ES-I3 (cell line): ENCODE results near the gene SENP5.
"Not testable (repeated sequence)": the region's sequence is repeated elsewhere in the genome, so short reads cannot be mapped to it uniquely, and the experiment has no call there.

Experiments
- H3K36me3 ChIP-seq: 2 replicates; pipeline ENCODE4 v1.6.1; 2013; ENCODE audit warnings: mild to moderate bottlenecking, low read length, control low read depth, moderate library complexity; ENCODE audit not compliant: insufficient read depth
- H3K4me1 ChIP-seq: 2 replicates; pipeline ENCODE4 v1.6.1; 2013; ENCODE audit warnings: mild to moderate bottlenecking, control low read depth, low read length; ENCODE audit not compliant: insufficient read depth
- H3K9ac ChIP-seq: 2 replicates; pipeline ENCODE4 v1.6.1; 2013; ENCODE audit warnings: low read depth, mild to moderate bottlenecking, low read length, moderate library complexity
- H3K9me3 ChIP-seq: 2 replicates; pipeline ENCODE4 v1.6.1; 2013; ENCODE audit warnings: mild to moderate bottlenecking, low read length, moderate library complexity; ENCODE audit not compliant: control insufficient read depth, insufficient read depth

The SENP5 gene

DNA sequence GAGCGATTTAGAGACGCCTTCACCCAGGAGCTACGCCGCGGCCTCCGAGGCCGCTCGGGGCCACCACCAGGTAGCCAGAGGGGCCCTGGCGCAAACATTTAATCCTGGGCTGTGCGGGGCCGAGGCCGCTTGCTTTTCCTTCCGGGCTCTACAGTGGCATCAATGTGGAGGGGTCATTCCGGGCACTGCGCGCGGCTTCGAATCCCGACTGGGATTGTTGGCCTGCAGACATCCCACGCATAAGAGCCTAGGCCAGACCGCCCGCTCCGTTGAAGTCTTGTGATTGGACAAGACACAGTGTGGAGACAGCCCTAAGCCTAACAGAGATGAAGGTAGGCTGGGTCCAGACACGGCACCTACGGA lies 75.2 kb downstream of the SENP5 start:
- Histone ChIP-seq H3K9me3 (no peaks in the 10 kb centered on the region), H3K9ac (peak overlapping the region; percentile 51), H3K36me3 (peaks cover 9% of the 10 kb centered on the region), H3K4me1 (peaks cover 7% of the 10 kb centered on the region; the same call in 1 of the 2 replicates)

DNA sequence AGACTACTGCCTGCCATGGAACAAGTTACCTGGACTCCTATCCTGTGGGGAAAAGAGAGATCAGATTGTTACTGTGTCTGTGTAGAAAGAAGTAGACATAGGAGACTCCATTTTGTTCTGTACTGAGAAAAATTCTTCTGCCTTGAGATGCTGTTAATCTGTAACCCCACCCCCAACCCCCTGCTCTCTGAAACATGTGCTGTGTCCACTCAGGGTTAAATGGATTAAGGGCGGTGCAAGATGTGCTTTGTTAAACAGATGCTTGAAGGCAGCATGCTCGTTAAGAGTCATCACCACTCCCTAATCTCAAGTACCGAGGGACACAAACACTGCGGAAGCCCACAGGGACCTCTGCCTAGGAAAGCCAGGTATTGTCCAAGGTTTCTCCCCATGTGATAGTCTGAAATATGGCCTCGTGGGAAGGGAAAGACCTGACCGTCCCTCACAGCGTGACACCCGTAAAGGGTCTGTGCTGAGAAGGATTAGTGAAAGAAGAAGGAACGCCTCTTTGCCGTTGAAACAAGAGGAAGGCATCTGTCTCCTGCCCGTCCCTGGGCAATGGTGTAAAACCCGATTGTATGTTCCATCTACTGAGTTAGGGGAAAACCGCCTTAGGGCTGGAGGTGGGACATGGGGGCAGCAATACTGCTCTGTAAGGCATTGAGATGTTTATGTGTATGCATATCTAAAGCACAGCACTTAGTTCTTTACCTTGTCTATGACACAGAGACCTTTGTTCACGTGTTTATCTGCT lies 76.5 kb downstream of the SENP5 start:
- H3K4me1 ChIP-seq, H3K36me3 ChIP-seq, H3K9me3 ChIP-seq: not testable (repeated sequence)
- H3K9ac ChIP-seq: peak overlapping the region; percentile 51; the same call in 1 of the 2 replicates

DNA sequence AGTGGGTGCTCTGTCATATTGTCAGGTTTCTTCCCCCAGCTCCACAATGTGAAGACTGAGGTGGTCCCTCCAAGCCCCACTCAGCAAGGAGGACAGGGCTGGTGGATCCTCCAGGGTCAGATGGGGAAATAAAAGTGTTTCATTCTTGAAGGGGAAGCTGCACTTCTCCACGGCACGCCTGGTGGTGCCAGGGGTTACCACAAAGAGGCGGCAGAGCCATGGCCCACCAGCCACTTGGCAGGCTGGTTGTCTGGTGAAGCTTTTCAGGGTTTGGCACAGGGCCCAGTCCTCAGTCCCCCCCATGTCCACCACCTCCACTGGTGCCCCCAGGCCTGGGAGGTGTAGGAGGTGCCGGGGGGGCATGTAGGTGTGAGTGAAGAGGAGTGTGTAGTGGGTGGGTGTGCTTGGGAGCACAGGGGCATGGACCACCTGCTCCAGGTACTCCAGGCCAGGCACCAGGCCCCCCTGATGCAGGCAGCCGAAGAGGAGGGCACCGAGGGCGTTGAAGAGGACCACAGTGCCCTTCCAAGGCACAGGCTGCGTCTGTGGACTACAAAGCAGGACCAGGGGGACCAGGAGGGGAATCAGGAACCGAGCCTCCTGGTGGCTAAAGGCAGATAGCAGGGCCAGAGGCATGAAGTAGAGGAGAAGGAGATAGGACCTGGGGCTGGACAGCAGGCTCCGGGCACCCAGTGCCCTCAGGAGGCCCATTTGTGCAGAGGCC lies 79.6 kb downstream of the SENP5 start:
- H3K9ac ChIP-seq: no peak overlapping the region

DNA sequence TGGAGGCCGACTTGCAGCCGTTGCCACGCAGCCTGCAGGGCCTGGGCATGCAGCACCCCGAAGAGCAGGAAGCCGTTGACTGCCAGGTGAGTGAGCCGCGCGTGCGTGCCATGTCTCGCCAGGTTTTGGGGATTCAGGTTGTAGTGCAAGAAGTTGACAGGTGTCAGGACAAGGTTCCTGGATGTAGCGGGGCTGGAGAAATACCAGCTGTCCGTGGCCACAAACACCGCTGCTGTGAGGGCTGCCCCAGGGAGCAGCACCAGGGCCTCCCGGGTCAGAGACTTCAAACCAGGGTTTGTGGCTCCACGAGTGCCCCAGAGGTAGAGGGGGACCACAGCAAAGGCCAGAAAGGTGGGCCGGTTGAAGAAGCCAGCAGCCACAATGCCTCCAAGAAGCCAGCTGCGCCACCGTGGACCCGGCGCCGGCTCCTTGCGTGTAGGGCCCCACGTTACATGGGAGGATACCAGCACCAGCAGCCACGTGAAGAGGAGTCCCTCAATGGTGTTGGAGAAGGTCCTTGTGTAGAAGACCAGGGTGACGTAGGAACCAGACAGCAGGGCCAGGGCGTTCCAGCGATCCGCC lies 80.2 kb downstream of the SENP5 start:
- H3K9me3 ChIP-seq: no peaks in the 10 kb centered on the region
- no peaks in the 10 kb centered on the region for H3K36me3 ChIP-seq
- H3K4me1 ChIP-seq: no peaks in the 10 kb centered on the region
- H3K9ac ChIP-seq: no peak overlapping the region

More for the DNA sequence above, 79.6 kb downstream of the SENP5 start:
- Histone ChIP-seq H3K9me3 (no peaks in the 10 kb centered on the region), H3K4me1 (no peaks in the 10 kb centered on the region), H3K36me3 (no peaks in the 10 kb centered on the region)

DNA sequence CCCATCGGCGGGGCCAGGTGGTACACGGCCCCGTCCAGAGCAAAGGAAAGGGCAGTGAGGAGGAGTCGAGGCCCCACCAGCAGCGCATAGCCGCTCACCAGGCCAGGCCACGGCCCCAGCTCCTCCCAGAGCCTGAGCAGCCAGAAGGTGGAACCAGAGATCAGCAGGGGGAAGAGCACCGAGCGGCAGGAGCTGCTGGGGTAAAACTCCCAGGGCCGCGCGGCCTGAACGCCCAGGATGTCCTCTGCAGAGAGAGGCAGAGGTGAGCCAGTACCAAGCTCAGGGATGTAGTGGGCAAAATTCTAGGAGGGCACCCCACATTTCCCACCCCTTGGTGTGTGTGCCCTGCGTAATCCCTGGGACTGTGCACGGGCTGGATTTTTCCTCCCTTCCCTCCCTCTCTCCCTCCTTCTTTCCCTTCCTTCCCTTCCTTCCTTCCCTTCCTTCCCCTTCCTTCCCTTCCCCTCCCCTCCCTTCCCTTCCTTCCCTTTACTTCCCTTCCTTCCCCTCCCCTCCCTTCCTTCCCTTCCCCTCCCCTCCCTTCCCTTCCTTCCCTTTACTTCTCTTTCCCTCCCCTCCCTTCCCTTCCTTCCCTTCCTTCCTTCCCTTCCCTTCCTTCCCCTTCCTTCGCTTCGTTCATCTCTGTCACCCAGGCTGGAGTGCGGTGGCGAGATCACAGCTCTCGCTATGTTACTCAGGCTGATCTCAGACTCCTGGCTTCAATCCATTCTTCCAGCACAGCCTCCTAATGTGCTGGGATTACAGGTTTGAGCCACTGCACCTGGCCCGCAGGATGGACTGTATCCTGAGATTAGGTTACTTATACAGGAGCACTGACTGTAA lies 80.9 kb downstream of the SENP5 start:
- H3K36me3 ChIP-seq: no peaks in the 10 kb centered on the region
- no peak overlapping the region for H3K9ac ChIP-seq
- no peaks in the 10 kb centered on the region for H3K4me1 ChIP-seq
- no peaks in the 10 kb centered on the region for H3K9me3 ChIP-seq

DNA sequence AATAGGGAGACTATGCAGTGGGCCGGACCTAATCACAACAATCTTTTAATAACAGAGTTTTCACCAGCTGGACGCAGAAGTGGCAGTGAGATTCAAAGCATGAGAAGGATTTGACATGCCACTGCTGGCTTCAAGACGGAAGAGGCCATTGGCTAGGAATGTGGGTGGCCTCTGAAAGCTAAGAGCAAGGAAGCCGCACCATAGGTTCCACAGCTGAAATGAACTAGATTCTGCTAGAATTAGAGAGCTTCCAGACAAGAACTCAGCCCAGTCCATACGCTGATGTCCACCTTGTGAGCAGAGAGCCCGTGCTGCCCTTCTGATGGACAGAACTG lies 81.5 kb downstream of the SENP5 start:
- H3K9ac ChIP-seq: no peak overlapping the region
- no peaks in the 10 kb centered on the region for H3K4me1 ChIP-seq
- H3K36me3 ChIP-seq: no peaks in the 10 kb centered on the region
- no peaks in the 10 kb centered on the region for H3K9me3 ChIP-seq

DNA sequence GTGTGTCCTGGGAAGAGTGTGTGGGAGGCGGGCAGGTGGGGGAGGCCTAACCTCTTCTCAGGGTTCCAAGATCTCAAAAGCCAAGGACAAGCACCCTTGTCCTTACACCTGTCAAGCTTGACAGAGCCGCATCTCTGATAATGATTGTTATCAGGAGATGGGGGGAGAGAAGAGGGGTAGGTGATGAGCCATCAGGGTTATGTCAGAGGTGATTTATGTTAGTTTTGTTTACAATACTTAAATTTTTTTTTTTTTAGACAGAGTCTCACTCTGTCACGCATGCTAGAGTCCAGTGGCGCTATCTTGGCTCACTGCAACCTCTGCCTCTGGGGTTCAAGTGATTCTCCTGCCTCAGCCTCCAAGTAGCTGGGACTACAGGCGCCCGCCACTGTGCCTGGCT lies 82.0 kb downstream of the SENP5 start:
- H3K9me3 ChIP-seq: no peaks in the 10 kb centered on the region
- no peaks in the 10 kb centered on the region for H3K4me1 ChIP-seq
- no peaks in the 10 kb centered on the region for H3K36me3 ChIP-seq
- no peak overlapping the region for H3K9ac ChIP-seq

DNA sequence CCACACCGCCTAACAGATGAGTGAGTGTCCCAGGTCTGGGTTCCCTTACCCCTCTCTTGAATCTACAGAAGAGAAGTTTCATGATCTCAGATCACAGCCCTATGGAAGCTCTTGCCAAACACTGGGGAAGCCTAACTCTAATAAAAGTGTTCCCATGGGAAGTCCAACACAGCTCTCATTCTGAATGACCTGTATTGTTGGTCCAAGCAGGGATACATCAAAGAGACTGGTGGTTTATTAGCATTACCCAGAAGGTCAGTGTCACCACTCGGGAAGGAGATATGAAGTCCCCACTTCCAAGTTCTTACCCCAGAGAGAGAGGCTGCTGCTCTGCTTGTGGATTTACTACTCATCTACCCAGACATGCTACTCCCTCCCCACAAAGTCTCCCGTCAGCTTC lies 83.7 kb downstream of the SENP5 start:
- Histone ChIP-seq H3K9ac (no peak overlapping the region), H3K9me3 (no peaks in the 10 kb centered on the region), H3K36me3 (no peaks in the 10 kb centered on the region), H3K4me1 (no peaks in the 10 kb centered on the region)

DNA sequence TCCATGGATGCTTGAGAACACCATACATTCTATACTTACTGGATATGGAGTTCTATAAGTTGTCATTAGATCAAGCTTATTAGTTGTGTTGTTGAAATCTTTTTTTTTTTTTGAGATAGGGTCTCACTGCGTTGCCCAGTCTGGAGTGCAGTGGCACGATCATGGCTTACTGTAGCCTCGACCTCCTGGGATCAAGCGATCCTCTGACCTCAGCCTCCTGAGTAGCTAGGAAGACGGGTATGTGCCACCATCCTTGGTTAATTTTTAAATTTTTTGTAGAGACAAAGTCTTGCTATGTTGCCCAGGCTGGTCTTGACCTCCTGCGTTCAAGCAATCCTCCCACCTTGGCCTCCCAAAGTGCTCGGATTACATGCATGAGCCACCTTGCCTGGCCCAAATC lies 87.1 kb downstream of the SENP5 start:
- H3K9me3 ChIP-seq: no peaks in the 10 kb centered on the region
- no peaks in the 10 kb centered on the region for H3K4me1 ChIP-seq
- H3K36me3 ChIP-seq: no peaks in the 10 kb centered on the region
- no peak overlapping the region for H3K9ac ChIP-seq

DNA sequence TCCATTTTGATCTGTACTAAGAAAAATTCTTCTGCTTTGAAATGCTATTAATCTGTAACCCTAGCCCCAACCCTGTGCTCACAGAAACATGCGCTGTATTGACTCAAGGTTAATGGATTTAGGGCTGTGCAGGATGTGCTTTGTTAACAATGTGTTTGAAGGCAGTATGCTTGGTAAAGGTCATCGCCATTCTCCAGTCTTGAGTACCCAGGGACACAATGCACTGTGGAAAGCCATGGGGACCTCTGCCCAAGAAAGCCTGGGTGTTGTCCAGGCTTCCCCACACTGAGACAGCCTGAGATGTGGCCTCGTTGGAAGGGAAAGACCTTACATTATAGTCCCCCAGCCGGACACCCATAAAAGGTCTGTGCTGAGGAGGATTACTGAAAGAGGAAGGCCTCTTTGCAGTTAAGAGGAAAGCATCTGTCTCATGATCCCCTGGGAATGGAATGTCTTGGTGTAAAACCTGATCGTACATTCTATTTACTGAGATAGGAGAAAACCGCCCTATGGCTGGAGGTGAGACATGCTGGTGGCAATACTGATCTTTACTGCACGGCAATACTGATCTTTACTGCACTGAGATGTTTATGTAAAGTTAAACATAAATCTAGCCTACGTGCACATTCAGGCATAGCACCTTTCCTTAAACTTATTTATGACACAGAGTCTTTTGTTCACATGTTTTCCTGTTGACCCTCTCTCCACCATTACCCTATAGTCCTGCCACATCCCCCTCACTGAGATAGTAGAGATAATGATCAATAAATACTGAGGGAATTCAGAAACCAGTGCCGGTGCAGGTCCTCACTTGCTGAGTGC lies 94.6 kb downstream of the SENP5 start:
- Histone ChIP-seq H3K36me3 (no peaks in the 10 kb centered on the region), H3K9ac (no peak overlapping the region), H3K4me1 (no peaks in the 10 kb centered on the region)

DNA sequence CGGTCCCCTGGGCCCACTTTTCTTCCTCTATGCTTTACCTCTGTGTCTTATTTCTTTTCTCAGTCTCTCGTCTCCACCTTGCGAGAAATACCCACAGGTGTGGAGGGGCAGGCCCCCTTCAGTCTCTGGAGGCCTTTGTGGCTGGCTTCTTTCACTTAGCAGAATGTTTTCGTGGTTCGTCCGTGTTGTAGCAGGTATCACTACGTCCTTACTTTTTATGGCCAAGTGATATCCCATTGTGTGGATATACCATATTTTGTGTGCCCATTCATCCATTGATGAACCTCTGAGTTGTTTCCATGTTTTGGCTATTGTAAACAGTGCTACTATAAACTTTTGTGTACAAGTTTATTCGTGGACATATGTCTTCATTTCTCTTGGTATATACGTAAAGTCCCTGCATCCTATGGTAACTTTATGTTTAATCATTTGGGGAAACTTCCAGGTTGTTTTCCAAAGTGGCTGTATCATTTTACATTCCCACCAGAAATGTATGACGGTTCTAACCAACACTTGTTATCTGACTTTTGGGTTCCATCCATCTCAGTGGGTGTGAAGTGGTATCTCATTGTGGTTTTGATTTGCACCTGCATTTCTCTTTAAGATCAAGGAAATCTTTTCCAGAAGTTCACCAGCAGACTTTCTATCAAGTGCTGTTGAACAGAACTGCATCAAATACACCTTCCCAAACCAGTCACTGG lies 95.4 kb downstream of the SENP5 start:
- no peaks in the 10 kb centered on the region; the same call in 1 of the 2 replicates for H3K9me3 ChIP-seq

More for the DNA sequence above, 94.6 kb downstream of the SENP5 start:
- H3K9me3 ChIP-seq: no peaks in the 10 kb centered on the region; the same call in 1 of the 2 replicates

DNA sequence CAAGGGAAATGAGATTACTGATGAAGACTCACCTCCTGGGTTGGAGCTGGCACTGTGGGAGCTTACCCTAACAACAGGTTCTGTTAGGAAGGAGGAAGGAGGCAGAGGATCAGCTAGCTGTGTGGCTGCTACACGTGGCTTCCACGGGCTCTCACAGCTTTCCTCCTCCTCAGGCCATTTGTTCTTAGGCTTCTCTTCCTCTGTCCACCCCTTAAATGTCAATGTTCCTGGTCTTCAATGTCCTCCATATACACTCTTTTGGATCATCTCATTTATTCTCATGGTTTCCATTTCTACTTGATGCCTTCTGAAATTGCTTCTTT lies 95.9 kb downstream of the SENP5 start:
- no peaks in the 10 kb centered on the region; the same call in 1 of the 2 replicates for H3K9me3 ChIP-seq
- no peaks in the 10 kb centered on the region for H3K36me3 ChIP-seq
- H3K9ac ChIP-seq: no peak overlapping the region
- no peaks in the 10 kb centered on the region; the same call in 1 of the 2 replicates for H3K4me1 ChIP-seq

More for the DNA sequence above, 95.4 kb downstream of the SENP5 start:
- no peaks in the 10 kb centered on the region for H3K36me3 ChIP-seq
- no peak overlapping the region for H3K9ac ChIP-seq
- H3K4me1 ChIP-seq: no peaks in the 10 kb centered on the region; the same call in 1 of the 2 replicates

DNA sequence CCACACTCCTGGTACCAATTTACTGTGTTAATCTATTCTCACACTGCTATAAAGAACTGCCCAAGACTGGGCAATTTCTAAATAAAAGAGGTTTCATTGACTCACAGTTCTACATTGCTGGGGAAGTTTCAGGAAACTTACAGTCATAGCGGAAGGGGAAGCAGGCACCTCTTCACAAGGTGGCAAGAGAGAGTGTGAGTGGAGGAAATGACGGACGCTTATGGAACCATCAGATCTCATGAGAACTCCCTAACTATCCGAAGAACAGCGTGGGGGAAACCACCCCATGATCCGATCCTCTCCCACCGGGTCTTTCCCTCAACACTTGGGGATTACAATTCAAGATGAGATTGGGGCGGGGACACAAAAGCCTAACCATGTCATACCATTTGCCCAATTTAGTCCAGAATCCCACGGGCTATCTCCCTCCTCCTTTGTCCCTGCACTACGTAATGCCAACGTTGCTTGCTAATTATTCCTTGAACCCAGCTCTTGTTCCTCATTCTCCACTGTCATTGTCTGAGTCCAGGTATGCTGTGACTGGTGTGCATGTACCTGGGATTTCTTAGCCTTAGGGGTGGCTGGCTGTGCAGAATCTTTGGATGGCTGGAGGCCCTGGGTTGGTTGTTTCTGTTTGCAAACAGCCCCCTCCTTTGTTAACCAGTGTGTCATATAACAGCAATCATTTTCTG lies 97.5 kb downstream of the SENP5 start:
- H3K4me1 ChIP-seq: no peaks in the 10 kb centered on the region; the same call in 1 of the 2 replicates
- H3K9ac ChIP-seq: no peak overlapping the region
- H3K36me3 ChIP-seq: no peaks in the 10 kb centered on the region
- H3K9me3 ChIP-seq: no peaks in the 10 kb centered on the region; the same call in 1 of the 2 replicates
